PFSK-1 (cell line): ENCODE results near the gene TMEM37.

Experiments used
- FOXP2 ChIP-seq: optimal IDR thresholded peaks from 2 replicates; pipeline ENCODE3; 2011; ENCODE audit warnings: borderline replicate concordance, control low read depth, inconsistent platforms; ENCODE audit not compliant: insufficient read depth; ENCODE audit errors: extremely low read length, extremely low read depth
- POLR2AphosphoS5 ChIP-seq: IDR thresholded peaks from 2 replicates; pipeline ENCODE4 v1.6.1; 2012; ENCODE audit warnings: low read depth, mild to moderate bottlenecking, control low read depth, low read length, moderate library complexity
- REST ChIP-seq, 2 experiments: IDR thresholded peaks; 2 replicates each; pipeline versions ENCODE4 v1.6.1 to v1.8.0; 2011 to 2012; ENCODE audit warnings: low read depth in 2 of 2, low read length in 2 of 2, control low read depth in 1 of 2, inconsistent platforms in 1 of 2, mild to moderate bottlenecking in 1 of 2, moderate library complexity in 1 of 2; ENCODE audit not compliant: insufficient read depth in 1 of 2
- SIN3A ChIP-seq: IDR thresholded peaks from 2 replicates; pipeline ENCODE4 v1.6.1; 2012; ENCODE audit warnings: mild to moderate bottlenecking, low read length, moderate library complexity, borderline replicate concordance; ENCODE audit not compliant: insufficient read depth
- TAF1 ChIP-seq: IDR thresholded peaks from 2 replicates; pipeline ENCODE4 v1.6.1; 2012; ENCODE audit warnings: low read length, control low read depth, borderline replicate concordance; ENCODE audit not compliant: insufficient read depth

The TMEM37 gene

GRCh38 chr2:119402106-119402505 lies 29.5 kb upstream of the TMEM37 start:
- TF ChIP-seq SIN3A (no peak), FOXP2 (no peak), POLR2AphosphoS5 (no peak), REST (IDR thresholded peaks at IDR 0.05; ENCODE audit: insufficient read depth in 1 of 2, low read depth in 2 of 2, low read length in 2 of 2) (no peak)

GRCh38 chr2:119402645-119403560 lies 28.8 kb upstream of the TMEM37 start:
- no peak for TF ChIP-seq REST (IDR thresholded peaks at IDR 0.05; ENCODE audit: insufficient read depth in 1 of 2, low read depth in 2 of 2, low read length in 2 of 2)
- TF ChIP-seq FOXP2 = no peak
- no peak for TF ChIP-seq POLR2AphosphoS5
- TF ChIP-seq SIN3A = no peak
- TF ChIP-seq TAF1 = no peak

- no peak for TF ChIP-seq POLR2AphosphoS5
- no peak for TF ChIP-seq FOXP2
- TF ChIP-seq REST (IDR thresholded peaks at IDR 0.05; ENCODE audit: insufficient read depth in 1 of 2, low read depth in 2 of 2, low read length in 2 of 2) = no peak
- TF ChIP-seq TAF1 = no peak
- no peak for TF ChIP-seq SIN3A
These were observed 26.5 kb upstream of the TMEM37 start for GRCh38 chr2:119405151-119405550.

- TF ChIP-seq SIN3A (no peak), REST (IDR thresholded peaks at IDR 0.05; ENCODE audit: insufficient read depth in 1 of 2, low read depth in 2 of 2, low read length in 2 of 2) (no peak), FOXP2 (no peak), POLR2AphosphoS5 (no peak), TAF1 (no peak)
These were observed 24.0 kb upstream of the TMEM37 start for GRCh38 chr2:119407430-119408220.
